ENCODE measurements around the gene ZNF700.
"Not testable (repeated sequence)": the region's sequence is repeated elsewhere in the genome, so short reads cannot be mapped to it uniquely, and the experiment has no call there.

ZNF700 gene

DNA sequence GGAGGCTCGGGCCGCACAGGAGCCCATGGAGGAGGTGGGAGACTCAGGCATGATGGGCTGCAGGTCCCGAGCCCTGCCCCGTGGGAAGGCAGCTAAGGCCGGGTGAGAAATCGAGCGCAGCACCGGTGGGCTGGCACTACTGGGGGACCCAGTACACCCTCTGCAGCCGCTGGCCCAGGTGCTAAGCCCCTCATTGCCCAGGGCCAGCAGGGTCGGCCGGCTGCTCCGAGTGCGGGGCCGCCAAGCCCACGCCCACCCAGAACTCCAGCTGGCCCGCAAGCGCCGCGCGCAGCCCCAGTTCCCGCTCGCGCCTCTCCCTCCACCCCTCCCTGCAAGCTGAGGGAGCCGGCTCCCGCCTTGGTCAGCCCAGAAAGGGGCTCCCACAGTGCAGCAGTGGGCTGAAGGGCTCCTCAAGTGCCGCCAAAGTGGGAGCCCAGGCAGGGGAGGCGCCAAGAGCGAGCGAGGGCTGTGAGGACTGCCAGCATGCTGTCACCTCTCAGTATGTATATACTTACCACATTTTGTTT lies 16.5 kb downstream of the ZNF700 start:
- DNase-seq, result not testable (repeated sequence)

DNA sequence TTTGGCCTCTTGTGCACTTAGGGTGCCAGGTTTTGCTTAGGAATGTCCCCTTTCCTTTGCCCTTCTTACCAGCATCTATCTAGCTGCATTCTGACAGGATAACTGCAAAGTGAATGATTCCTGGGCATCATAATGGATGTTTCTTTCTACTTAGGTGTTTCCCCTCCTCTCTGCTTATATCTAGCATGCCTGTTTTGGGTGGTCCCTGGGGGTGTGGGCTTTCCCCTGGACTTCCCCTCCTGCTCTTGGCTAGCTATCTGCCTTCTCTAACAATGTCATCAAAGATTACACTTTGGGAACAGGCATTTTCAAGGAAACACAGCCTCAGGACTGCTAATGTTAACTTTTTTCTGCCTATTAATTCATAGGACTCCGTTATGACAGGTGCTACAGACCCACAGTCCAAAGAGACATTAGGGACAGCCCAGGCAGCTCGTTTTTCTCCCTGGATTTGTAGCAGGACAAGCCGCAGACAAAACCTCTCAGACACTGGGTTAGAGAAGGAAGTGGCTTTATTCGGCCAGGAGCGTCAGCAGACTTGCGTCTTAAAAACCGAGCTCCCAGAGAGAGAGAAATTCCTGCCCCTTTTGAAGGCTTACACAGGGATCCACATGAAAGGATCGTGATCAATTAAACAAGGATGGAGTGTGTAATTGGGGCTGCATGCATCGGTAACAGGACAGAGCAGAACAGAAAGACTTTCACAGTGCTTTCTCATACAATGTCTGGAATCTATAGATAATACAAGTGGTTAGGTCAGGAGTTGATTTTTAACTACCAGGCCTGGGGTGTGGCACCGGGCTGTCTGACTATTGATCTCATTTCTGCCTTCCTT lies 17.3 kb downstream of the ZNF700 start:
- no peak for DNase-seq

DNA sequence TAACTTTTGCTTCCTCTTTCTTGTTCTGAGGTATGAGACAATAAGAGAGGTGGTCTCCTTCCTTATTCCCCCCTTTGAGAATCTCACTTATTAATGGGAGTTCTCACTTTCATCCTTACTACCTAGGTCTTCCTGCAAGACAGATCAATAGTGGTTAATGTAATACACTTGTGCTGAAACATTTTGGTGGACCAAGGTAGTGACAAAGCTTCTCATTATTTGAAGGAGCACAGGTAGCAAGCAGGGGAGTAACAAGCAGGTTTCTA lies 17.9 kb downstream of the ZNF700 start:
- no peak for DNase-seq

DNA sequence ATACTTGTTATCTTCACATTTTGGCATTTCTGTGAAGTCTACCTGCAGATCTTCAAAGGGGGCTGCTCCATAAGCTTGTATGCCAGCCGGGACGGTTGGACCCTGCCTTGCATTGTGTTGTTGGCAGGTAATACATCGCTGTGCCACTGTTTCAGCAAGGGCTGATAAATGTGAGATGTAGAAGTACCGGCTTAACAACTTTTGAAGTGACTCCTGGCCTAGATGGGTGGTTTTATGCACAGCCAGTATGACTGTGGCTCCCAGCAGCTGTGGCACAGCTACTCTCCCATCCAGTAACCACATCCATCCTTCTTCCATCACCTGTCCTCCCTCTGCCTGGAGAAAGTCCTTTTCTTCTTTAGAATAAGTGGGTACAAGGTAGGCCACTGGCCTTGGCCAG lies 19.7 kb downstream of the ZNF700 start:
- DNase-seq, result no peak

DNA sequence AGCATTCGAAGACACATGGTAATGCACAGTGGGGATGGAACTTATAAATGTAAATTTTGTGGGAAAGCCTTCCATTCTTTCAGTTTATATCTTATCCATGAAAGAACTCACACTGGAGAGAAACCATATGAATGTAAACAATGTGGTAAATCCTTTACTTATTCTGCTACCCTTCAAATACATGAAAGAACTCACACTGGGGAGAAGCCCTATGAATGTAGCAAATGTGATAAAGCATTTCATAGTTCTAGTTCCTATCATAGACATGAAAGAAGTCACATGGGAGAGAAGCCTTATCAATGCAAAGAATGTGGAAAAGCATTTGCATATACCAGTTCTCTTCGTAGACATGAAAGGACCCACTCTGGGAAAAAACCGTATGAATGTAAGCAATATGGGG lies 23.7 kb downstream of the ZNF700 start:
- DNase-seq, result no peak

DNA sequence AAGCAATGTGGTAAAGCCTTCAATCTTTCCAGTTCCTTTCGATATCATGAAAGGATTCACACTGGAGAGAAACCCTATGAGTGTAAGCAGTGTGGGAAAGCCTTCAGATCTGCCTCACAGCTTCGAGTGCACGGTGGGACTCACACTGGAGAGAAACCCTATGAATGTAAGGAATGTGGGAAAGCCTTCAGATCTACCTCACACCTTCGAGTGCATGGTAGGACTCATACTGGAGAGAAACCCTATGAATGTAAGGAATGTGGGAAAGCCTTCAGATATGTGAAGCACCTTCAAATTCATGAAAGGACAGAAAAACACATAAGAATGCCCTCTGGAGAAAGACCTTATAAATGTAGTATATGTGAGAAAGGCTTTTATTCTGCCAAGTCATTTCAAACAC lies 24.3 kb downstream of the ZNF700 start:
- DNase-seq, result no peak

DNA sequence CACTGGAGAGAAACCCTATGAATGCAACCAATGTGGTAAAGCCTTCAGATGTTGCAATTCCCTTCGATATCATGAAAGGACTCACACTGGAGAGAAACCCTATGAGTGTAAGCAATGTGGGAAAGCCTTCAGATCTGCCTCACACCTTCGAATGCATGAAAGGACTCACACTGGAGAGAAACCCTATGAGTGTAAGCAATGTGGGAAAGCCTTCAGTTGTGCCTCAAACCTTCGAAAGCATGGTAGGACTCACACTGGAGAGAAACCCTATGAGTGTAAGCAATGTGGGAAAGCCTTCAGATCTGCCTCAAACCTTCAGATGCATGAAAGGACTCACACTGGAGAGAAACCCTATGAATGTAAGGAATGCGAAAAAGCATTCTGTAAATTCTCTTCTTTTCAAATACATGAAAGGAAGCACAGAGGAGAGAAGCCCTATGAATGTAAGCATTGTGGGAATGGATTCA lies 24.7 kb downstream of the ZNF700 start:
- not testable (repeated sequence) for DNase-seq

DNA sequence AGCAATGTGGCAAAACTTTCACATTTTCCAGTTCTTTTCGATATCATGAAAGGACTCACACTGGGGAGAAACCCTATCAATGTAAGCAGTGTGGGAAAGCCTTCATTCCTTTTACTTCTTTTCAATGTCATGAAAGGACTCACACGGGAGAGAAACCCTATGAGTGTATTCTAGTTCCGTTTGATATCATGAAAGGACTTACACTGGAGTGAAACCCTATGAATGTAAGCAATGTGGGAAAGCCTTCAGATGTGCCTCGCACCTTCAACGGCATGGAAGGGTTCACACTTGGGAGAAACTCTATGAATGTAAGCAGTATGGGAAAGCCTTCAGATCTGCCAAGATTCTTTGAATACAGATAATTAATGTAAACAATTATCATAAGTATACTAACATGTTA lies 25.4 kb downstream of the ZNF700 start:
- DNase-seq, result no peak

DNA sequence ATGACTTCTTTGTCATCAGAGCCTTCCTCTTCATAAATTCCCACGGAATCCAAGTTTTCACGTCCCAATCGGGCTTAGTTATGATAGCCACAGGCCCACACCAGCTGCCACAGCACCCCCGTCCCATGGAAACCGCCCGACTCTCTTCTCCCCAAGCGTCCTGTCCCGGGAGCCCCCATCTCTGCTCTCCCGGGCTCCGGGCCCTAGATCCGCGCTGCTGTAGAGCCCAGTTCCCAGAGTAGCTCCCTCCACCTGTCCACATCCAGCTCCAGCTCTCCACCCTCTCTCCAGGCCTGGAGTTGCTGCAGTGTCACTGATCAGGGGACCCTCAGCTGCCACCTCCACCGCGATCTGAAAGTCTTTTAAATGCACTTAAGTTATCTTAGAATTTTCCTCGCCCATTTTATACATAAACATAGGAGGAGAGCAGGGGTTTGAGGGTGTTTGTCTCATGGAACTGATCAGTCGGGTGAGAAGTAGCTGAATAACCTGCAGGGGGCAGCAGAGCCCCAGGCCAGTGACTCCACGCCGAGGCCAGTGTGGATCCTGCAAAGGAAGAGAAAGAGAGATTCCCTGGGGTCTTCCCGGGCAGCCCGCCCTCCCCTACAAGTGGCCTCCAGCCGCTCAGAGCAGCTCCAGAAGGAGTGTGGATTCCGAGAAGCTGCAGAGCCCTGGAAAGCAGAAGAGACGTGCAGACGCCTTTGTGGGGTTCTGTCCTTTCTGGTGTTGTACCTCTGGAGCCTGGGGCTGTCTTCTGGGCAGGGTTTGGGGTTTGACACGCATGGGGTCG lies 38.9 kb downstream of the ZNF700 start:
- DNase-seq, result peak; percentile 58

DNA sequence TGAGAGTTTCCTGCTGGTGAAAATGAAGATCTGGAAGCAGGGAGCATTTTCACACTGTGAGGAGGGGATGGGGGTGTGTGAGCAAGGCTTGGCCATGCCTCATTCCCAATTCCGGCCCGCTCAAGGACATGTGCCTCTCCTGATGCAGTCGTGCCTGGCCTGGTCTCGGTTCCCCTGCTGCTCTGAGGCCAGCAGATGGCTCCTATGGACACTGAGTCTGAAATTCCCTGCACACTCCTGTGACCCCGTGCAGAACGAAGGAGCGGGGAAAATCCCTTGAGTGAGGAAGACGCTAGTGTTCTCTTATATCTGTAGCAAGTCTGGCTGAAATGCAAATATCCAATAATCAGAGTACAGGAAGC lies 39.6 kb downstream of the ZNF700 start:
- no peak for DNase-seq

DNA sequence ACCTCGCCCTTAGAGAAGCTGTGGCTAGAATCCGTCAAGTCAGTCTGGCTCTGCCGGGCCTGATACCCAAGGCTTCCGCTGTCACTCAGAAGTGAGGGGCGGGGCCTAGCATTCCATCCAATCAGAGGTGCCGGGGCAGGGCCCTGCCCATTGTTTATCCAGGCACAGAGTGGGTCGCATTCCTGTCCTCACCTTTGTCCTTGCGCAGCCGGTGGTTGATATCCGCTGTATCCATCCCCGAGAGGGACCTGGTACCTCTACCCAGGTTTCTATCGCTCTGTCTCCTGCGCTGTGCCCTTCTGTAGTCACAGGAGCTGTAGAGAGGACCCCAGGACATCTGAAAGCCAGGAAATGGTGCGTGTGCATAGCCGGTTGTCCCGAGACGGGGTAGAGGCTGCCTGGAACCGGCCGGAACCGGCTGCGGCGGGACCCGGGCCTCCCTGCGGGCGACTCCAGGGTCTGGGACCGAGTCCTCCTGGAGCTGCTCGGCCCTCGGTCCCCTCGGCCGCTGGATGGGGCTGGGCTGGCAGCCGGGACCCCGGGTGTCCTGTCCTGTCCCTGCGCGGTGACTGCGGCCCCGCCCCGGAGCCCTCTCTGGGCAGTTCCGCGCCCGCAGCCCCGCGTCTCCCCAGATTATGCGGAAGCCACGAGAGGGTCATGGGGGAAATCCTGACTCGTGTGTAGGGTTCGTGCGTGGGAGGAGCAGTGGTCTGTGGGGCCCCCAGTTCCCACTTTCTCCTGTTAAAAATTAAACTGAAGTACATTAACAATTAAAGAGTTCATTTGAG lies 40.1 kb downstream of the ZNF700 start, which contains the start of gene ZNF763:
ZNF763 (plus strand) TSS at position 183 of the 788 bp plus-strand sequence; CDS start at position 352, 169 bp downstream.
- peak; percentile 81 for DNase-seq

DNA sequence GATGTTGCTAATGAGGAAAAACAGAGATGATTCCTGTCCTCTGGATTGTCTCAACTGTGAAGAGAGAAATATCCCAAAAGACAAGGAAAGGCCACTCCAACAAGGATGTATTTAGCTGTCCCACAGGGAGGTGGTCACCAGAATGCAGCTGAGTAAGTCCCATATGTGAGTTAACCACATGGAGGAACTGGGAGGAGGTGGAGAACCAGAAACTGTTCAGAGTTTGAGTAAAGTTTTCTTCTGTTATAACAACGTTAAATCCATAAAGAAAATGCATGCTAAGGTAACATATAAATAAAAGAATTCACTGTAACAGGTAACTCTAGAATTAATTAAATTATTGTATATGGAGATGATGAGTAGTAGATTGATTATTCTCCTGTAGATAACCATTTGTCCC lies 45.3 kb downstream of the ZNF700 start:
- DNase-seq, result no peak

DNA sequence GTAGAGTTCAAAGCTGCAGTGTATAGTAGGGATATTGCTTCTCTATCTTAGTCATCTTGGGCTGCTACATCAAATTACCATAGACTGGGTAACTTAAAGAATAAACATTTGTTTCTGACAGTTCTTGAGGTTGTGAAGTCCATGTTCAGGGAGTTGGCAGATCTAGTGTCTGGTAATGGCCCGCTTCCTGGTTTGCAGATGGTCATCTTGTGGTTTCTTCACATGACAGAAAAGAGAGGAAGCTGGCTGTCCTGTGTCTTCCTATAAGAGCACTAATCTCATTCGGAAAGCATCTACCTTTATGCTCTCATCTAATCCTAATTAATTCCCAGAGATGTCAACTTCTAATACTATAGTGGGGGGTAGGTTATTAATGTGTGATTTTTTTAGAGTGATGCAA lies 46.1 kb downstream of the ZNF700 start:
- DNase-seq, result no peak

DNA sequence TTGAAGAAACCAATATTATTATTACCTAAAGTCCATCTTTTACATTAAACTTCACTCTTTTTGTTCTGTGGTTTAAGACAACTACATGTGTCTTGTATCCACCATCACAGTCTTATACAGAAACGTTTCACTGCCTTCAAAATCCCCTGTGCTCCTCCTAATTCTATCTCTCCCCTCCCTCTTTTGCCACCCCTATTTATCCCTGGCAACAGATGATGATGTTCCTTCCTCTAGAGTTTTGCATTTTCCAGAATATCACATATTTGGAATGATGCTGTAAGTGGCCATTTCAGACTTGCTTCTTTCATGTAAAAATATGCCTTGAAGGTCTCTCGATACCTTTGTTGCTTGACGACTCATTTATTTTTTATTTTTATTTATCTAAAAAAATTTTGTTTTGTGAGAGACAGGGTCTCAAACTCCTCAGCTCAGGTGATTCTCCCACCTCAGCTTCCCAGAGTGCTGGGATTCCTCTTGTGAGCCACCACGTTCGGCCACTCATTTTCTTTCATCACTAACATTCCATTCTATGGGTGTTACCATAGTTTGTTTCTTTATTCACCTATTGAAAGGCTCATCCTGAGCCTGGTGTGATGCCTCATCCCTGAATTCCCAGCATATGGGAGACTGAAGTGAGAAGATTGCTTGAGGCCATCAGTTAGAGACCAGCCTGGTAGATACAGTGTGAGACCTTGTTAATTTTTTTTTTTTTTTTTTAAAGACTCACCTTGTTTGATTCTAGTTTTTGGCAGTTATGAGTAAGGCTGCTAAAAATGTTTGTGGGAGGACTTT lies 48.3 kb downstream of the ZNF700 start:
- no peak for DNase-seq

DNA sequence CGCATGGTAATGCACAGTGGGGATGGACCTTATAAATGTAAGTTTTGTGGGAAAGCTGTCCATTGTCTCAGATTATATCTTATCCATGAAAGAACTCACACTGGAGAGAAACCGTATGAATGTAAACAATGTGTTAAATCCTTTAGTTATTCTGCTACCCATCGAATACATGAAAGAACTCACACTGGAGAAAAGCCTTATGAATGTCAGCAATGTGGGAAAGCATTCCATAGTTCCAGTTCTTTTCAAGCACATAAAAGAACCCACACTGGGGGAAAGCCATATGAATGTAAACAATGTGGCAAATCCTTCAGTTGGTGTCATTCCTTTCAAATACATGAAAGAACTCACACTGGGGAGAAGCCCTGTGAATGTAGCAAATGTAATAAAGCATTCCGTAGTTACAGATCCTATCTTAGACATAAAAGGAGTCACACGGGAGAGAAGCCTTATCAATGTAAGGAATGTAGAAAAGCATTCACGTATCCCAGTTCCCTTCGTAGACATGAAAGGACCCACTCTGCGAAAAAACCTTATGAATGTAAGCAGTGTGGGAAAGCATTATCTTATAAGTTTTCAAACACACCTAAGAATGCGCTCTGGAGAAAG lies 53.7 kb downstream of the ZNF700 start:
- DNase-seq, result no peak

DNA sequence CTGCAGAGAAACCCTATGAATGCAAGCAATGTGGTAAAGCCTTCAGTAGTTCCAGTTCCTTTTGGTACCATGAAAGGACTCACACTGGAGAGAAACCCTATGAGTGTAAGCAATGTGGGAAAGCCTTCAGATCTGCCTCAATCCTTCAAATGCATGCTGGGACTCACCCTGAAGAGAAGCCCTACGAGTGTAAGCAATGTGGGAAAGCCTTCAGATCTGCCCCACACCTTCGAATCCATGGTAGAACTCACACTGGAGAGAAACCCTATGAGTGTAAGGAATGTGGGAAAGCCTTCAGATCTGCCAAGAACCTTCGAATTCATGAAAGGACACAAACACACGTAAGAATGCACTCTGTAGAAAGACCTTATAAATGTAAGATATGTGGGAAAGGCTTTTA lies 54.6 kb downstream of the ZNF700 start:
- no peak for DNase-seq

DNA sequence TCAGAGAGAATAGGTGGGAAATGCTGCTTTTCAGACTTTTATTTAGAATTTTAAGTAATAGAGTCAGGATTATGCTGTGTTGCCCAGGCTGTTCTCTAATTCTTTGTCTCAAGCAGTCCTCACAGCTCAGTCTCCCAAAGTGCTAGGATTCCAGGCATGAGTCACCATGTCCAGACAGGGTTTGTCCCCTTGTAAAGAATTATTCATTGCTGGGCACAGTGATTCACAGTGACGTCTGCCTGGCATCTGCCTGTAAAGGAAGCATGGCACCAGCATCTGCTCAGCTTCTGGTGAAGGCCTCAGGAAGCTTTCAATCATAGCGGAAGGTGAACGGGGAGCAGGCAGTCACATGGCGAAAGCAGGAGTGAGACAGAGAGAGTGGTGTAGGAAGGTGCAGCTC lies 57.6 kb downstream of the ZNF700 start:
- peak; percentile 43 for DNase-seq

DNA sequence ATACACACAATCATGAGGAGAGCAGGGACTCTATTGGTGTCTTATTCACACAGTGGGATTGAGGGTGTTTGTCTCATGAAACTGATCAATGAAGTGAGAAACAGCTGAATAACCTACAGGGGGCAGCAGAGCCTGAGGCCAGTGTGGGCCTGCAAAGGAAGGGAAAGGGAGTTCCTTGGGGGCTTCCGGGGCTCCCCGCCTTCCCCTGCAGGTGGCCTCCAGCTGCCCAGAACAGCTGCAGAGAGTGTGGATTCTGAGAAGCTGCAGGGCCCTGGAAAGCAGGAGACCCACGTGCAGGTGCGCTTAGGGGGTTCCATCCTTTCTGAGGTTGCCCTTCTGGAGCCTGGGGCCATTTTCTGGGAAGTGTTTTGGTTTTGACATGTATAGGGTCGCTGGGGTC lies 60.1 kb downstream of the ZNF700 start:
- DNase-seq, result no peak

DNA sequence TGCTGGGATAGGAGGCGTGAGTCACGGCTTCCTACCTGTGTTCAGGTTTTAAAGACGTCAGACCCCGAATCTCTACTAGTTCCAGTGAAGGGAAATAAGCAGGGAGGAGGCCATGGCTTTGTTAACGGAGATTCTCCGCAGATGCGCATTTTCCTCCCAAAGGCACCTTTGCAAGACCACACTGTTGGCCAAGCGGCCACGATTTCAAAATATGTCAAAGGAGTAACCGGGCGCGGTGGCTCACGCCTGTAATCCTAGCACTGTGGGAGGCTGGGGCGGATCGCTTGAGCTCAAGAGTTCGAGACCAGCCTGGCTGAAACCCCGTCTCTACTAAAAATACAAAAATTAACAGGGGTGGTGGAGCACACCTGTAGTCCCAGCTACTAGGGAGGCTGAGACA lies 61.8 kb downstream of the ZNF700 start:
- DNase-seq, result no peak

DNA sequence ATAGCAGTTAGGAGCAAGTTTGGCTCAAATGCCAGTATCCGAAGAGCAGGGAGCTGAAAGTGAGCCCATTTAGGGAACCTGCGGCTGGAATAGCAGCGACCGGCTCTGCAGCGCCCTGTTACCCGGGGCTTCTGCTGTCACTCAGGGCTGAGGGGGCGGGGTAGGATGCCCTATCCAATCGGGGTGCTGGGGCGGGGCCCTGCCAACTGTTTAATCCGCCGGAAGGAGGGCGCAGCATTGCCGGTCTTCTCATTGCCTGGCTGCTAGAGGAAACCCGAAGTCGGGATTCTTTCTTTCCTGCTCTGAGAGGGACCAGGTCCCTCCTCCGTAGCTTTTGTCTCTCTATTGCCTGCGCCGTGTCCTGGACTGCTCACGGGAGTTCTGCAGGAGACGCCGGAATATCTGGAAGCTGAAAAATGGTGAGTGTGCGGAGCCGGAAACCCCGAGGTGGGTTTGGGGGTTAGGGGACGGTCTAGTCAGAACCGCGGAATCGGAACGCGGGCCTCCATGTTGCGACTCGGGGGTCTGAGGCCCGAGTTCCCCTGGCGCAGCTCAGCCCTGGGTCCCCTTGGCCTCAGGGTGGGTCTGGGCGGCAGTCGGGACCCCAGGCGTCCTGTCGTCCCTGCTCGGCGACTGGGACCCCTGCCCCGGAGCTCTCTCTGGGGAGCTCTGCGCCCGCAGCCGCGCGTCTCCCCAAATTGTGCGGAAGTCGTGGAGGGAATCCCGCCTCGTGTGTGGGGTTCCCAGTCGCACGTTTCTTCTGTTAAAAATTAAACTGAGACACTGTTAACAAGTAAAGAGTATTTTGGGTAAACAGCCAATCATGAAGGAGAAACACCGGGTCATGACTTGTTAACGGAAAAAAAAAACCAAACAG lies 62.7 kb downstream of the ZNF700 start:
- peak; percentile 85 for DNase-seq

DNA sequence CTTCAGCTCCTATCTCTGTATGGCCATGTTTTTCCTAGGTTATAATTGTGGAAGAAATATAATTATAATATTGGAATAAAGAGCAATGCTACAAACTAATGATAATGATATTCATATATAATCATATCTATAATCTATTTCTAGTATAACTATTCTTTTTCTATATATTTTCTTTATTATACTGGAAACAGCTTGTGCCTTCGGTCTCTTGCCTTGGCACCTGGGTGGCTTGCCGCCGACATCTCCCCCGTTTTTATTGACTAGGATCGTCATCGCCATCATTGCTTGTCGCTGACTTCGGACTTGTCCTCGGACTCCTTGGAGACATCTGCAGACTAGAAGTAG lies 64.2 kb downstream of the ZNF700 start:
- DNase-seq, result no peak

Data from T1000 (cell line).